ENCODE results near the gene GDPD4.

The GDPD4 gene

DNA sequence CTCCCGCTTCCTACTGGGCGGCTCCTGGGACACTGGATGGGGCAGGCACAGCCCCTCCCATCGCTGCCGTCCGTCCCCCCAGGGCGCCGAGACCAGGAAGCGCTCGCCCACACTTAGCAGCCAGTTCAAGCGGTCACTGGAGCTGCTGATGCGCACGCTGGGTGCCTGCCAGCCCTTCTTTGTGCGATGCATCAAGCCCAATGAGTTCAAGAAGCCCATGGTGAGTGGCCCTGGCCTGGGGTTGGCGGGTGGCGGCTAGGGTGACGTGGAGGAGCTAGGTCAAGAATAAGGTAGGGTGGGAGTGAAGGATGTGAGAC lies 128.9 kb downstream of the GDPD4 start:
- TF ChIP-seq, protein P1, sequence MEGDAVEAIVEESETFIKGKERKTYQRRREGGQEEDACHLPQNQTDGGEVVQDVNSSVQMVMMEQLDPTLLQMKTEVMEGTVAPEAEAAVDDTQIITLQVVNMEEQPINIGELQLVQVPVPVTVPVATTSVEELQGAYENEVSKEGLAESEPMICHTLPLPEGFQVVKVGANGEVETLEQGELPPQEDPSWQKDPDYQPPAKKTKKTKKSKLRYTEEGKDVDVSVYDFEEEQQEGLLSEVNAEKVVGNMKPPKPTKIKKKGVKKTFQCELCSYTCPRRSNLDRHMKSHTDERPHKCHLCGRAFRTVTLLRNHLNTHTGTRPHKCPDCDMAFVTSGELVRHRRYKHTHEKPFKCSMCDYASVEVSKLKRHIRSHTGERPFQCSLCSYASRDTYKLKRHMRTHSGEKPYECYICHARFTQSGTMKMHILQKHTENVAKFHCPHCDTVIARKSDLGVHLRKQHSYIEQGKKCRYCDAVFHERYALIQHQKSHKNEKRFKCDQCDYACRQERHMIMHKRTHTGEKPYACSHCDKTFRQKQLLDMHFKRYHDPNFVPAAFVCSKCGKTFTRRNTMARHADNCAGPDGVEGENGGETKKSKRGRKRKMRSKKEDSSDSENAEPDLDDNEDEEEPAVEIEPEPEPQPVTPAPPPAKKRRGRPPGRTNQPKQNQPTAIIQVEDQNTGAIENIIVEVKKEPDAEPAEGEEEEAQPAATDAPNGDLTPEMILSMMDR (conservative IDR thresholded peaks at IDR 0.05; ENCODE audit: low read depth, low read length), result no peak
- Histone ChIP-seq H4K20me1 (ENCODE audit: insufficient read depth) (no peaks in the 10 kb centered on the region), H3K36me3 (ENCODE audit: insufficient read depth) (no peaks in the 10 kb centered on the region), H3K9ac (no peak overlapping the region), H3K27ac (no peak overlapping the region), H3K4me3 (IDR thresholded peaks at IDR 0.05; ENCODE audit: insufficient read depth, low read depth, low read length) (no peak overlapping the region), H2AFZ (ENCODE audit: low read depth) (no peak overlapping the region), H3K79me2 (ENCODE audit: insufficient read depth, low read depth) (no peaks in the 10 kb centered on the region), H3K27me3 (ENCODE audit: insufficient read depth, low read depth) (no peaks in the 10 kb centered on the region), H3K4me2 (no peak overlapping the region), H3K4me1 (ENCODE audit: low read depth, poor library complexity, severe bottlenecking) (no peaks in the 10 kb centered on the region)

DNA sequence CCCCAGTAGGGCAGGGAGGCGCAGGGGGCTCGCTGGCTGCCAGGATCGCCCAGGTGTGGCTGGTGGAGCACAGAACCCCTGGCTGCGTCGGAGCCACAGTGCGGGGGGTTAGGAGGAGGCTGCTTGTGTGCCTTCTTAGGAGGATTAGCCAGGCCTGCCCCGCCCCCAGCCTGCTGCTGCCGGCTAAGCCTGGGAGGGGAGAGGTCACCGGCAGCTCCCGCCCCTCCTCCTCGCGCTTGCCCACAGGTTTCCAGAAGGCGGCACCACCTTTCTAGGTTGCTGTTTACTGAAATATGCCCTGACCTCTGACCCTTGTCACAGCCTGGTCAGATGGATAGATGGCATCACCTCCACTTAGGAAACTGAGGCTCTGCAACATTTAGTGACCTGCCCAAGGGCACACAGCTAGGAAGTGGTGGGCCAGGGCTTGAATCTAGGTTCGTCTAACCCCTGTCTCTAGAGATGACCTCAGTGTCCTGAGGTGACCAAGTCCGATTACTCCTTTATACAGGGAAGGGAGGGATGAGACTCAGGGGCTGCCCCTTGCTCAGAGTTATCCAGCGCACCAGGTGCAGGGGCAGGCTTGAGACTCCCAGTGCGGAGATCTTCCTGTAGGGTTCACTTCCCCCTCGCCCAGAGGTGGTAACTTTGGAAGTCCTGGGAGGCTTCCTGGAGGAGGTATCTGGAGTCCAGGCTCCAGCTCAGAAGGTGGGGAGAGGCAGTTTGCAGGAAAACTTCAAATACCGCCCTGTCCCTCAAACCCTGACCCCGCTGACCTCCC lies 129.4 kb downstream of the GDPD4 start:
- H3K4me1 ChIP-seq (ENCODE audit: low read depth, poor library complexity, severe bottlenecking), result no peaks in the 10 kb centered on the region
- no peak overlapping the region for H3K27ac ChIP-seq
- no peaks in the 10 kb centered on the region for H3K36me3 ChIP-seq (ENCODE audit: insufficient read depth)
- no peak overlapping the region for H3K4me2 ChIP-seq
- H3K9ac ChIP-seq, result no peak overlapping the region
- H2AFZ ChIP-seq (ENCODE audit: low read depth), result no peak overlapping the region
- TF ChIP-seq, protein P1 (conservative IDR thresholded peaks at IDR 0.05; ENCODE audit: low read depth, low read length), result no peak
- no peaks in the 10 kb centered on the region for H3K79me2 ChIP-seq (ENCODE audit: insufficient read depth, low read depth)
- no peak overlapping the region for H3K4me3 ChIP-seq (IDR thresholded peaks at IDR 0.05; ENCODE audit: insufficient read depth, low read depth, low read length)
- no peaks in the 10 kb centered on the region for H3K27me3 ChIP-seq (ENCODE audit: insufficient read depth, low read depth)
- no peaks in the 10 kb centered on the region for H4K20me1 ChIP-seq (ENCODE audit: insufficient read depth)

DNA sequence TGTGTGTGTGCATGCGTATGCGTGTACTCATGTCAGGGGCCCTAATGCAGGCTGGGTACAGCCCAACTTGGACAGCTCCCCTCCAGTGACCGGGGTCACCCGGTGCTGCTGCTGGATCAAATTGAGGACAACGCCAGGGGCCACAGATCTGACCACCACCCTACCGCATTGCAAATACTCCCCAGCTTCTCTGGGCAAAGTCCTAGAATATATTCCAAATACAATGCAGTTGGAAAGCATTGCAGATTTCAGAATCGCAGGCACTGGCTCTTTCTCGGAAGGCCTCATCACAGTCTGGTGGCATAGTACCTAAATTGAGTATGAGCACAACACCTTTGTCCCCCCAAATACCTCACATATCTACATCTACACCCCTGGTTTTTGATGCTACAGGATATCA lies 130.2 kb downstream of the GDPD4 start:
- H3K4me3 ChIP-seq (IDR thresholded peaks at IDR 0.05; ENCODE audit: insufficient read depth, low read depth, low read length), result no peak overlapping the region
- H3K4me1 ChIP-seq (ENCODE audit: low read depth, poor library complexity, severe bottlenecking), result no peaks in the 10 kb centered on the region
- no peaks in the 10 kb centered on the region for H3K36me3 ChIP-seq (ENCODE audit: insufficient read depth)
- TF ChIP-seq, protein P1 (conservative IDR thresholded peaks at IDR 0.05; ENCODE audit: low read depth, low read length), result no peak
- H3K79me2 ChIP-seq (ENCODE audit: insufficient read depth, low read depth), result no peaks in the 10 kb centered on the region
- no peak overlapping the region for H3K9ac ChIP-seq
- H3K27ac ChIP-seq, result no peak overlapping the region
- no peaks in the 10 kb centered on the region for H3K27me3 ChIP-seq (ENCODE audit: insufficient read depth, low read depth)
- H3K4me2 ChIP-seq, result no peak overlapping the region
- no peaks in the 10 kb centered on the region for H4K20me1 ChIP-seq (ENCODE audit: insufficient read depth)
- no peak overlapping the region for H2AFZ ChIP-seq (ENCODE audit: low read depth)

DNA sequence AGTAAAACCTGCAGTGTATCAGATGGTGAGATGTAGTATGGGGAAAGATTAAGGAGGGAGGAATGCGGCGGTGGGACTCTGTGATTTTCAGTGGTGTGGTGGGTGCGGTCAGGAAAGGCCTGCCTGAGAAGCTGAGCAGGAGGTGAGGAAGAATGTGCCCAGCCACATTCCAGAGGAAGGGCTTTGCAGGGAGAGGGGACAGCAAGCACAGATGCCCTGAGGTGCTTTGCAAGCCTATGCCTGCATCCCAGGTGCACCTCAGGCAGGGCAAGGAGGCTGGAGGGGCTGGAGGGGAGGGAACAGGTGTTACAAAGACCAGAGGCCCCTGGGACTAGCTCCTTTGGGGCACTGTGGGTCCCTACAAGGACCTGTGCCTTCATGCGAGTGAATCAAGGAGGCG lies 131.4 kb downstream of the GDPD4 start:
- Histone ChIP-seq H3K4me1 (ENCODE audit: low read depth, poor library complexity, severe bottlenecking) (no peaks in the 10 kb centered on the region), H4K20me1 (ENCODE audit: insufficient read depth) (no peaks in the 10 kb centered on the region)

More for the DNA sequence above, 131.4 kb downstream of the GDPD4 start:
- Histone ChIP-seq H3K4me2 (no peak overlapping the region), H3K36me3 (ENCODE audit: insufficient read depth) (no peaks in the 10 kb centered on the region), H2AFZ (ENCODE audit: low read depth) (no peak overlapping the region), H3K4me3 (IDR thresholded peaks at IDR 0.05; ENCODE audit: insufficient read depth, low read depth, low read length) (no peak overlapping the region), H3K9ac (no peak overlapping the region), H3K79me2 (ENCODE audit: insufficient read depth, low read depth) (no peaks in the 10 kb centered on the region), H3K27me3 (ENCODE audit: insufficient read depth, low read depth) (no peaks in the 10 kb centered on the region), H3K27ac (no peak overlapping the region)
- TF ChIP-seq, protein P1 (conservative IDR thresholded peaks at IDR 0.05; ENCODE audit: low read depth, low read length), result no peak

All from KMS-11 (cell line).